GM21390 (cell line): ENCODE measurements around the gene NMUR1.
"Not testable (repeated sequence)": the region's sequence is repeated elsewhere in the genome, so short reads cannot be mapped to it uniquely, and the experiment has no call there.

ENCODE experiments used
- ATAC-seq: cut with Tn5 transposase; IDR thresholded peaks from one replicate; pipeline ENCODE4 v1.9.1; 2021; ENCODE audit not compliant: unreplicated experiment

NMUR1 gene, protein sequence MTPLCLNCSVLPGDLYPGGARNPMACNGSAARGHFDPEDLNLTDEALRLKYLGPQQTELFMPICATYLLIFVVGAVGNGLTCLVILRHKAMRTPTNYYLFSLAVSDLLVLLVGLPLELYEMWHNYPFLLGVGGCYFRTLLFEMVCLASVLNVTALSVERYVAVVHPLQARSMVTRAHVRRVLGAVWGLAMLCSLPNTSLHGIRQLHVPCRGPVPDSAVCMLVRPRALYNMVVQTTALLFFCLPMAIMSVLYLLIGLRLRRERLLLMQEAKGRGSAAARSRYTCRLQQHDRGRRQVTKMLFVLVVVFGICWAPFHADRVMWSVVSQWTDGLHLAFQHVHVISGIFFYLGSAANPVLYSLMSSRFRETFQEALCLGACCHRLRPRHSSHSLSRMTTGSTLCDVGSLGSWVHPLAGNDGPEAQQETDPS

DNA sequence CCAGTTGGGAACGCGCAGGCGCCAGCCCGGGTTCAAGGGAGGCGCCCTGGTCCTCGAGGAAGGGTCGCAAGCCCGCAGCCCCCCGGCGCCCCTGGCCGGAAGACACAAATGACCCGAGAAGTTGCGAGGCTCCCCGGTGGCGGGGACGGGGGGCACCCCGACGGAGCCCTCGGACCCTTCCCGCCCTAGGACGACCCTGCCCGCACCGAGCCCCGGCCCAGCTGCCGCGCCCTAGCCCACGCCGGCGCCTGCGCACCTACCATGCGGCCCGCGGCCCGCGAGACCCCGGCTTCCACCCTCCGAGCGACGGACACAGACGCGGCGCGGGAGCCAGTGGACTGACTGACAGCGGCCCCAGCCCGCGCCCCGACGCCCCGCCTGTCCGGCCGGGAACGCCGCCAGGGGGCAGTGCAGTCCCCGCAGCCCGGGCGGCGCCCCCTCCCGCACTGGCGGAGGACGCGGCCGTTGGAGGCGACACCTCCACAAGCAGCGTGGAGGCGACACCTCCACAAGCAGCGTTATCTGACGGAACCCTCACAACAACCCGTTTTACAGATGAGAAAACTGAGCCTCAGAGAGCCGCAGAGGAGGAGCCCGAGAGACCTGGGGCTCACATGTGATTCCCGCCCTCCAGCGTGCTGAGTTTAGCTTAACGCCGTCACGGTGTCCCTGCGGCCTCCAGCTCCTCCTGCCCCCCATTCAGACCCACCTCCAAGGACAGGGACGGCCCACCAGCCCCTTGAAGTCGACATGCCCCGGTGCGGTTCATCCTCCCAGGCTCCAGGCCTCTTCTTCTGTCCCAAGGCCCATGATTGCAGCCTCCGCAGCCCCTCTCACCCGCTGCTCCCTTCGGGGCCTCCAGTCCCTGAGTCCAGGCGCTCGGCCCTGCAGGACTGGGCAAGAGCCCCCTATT is at the start of gene NMUR1:
Gene NMUR1 (minus strand): TSS at position 347 of the 913 bp plus-strand sequence. CDS start 84 bp downstream, at position 263.
- ATAC-seq: no peak

DNA sequence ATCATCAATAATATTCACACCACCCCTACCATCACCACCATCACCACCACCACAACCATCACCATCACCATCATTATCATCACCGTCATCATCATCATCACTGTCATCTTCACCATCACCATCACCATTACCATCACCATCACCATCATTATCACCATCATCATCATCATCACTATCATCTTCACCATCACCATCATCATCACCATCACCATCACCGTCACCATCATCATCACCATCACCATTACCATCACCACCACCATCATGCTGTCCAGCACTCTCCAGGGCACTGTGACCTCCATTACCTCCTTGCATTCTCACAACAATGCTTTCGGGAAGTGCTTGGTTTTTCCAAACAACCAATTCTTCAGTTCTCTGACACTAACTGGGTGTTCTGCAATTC is 49.3 kb upstream of the NMUR1 start:
- no peak for ATAC-seq

DNA sequence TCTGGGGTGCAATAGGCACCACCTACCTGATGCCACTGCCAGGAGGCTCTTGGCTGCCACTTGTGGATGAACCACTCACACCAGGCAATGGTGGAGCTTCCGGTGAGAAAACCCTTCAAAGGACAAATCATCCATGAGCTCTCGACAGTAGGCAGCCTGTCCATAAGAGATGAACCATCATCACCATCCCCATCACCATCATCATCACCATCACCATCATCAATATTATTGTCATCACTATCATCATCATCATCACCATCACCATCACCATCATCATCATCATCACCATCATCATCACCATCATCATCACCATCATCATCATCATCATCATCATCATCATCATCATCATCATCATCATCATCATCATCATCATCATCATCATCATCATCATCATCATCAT is 48.4 kb upstream of the NMUR1 start:
- not testable (repeated sequence) for ATAC-seq

- no peak for ATAC-seq
These were observed 46.2 kb upstream of the NMUR1 start for GRCh38 chr2:231576465-231576864.

- ATAC-seq: no peak
These were observed 45.5 kb upstream of the NMUR1 start for GRCh38 chr2:231575612-231576256.

- ATAC-seq: no peak
These were observed 43.6 kb upstream of the NMUR1 start for GRCh38 chr2:231573698-231574421.

GRCh38 chr2:231573096-231573495 is 42.9 kb upstream of the NMUR1 start:
- ATAC-seq: no peak

GRCh38 chr2:231571661-231572191 is 41.5 kb upstream of the NMUR1 start:
- no peak for ATAC-seq

DNA sequence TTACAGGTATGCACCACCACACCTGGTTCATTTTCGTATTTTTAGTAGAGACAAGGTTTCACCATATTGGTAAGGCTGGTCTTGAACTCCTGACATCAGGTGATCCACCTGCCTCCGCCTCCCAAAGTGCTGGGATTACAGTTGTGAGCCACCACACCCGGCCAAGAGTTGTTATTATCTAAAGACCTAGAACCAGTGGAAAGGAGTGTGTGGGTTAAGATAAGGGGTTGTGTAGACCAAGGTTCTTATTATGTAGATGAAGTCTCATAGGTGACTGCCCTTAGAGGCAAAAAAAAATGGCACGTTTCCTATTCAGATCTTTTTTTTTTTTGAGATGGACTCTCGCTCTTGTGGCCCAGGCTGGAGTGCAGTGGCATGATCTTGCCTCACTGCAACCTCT is 40.7 kb upstream of the NMUR1 start:
- not testable (repeated sequence) for ATAC-seq

DNA sequence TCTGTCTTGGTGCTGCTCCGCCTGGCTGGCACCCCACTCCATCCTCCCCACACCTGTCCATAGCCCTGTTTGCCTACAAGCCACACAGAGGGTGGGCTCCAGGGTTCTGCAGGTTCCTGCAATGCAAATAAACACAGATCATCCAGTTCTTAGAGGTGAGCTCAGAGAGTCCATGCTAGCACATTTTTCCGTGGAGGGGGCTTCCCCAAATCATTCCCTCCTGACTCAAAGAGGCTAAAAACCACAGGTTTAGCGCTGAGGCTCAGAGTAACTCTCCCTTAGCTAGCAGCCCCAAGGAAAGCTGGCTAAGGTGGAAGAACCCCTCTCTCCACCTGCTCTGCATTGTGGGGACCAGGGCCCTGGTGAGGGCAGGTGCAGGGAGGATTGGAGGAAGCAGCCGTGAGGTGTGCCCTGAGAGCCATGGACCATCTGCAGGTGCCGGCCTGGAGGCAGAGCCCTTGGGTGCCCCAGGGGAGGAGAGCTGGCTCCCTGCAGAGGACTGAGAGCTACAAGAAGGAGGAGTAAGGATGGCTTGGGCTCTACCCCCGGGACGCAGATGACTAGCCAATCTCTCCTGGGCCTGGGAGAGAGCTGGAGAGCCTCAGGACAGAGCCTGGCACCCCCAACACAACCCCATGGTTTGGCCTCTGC is 38.7 kb upstream of the NMUR1 start:
- no peak for ATAC-seq

DNA sequence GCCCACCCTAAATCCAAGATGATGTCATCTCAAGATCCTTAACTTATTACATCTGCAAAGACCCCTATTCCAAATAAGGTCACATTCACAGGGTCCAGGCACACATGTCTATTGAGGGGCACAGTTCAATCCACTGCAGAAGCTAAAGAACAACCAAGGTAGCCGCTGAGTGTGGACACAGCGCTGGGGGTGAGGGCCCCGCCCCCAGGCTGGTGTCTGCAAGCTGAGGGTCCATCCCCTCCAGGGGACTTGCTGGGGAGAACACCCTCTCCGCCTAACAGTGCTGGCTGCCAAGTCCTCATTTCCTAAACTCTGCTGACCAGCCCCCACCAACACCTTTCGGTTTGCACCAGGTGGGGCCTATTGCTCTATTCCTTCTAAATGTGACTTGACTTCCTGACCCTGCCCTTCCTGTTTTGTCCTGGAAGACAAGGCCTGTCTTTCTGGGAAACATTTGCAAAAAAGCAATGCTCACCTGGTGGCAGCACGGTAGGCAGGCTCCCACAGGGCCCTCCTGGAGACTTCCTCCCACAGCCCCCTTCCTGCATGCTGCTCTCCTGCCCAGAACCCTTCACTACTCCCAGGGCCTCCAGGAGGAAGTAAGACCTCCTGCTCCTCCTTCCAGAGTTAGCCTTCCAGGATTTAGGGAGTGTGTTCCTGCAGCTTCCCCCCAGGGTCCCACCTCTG is 38.0 kb upstream of the NMUR1 start:
- no peak for ATAC-seq

DNA sequence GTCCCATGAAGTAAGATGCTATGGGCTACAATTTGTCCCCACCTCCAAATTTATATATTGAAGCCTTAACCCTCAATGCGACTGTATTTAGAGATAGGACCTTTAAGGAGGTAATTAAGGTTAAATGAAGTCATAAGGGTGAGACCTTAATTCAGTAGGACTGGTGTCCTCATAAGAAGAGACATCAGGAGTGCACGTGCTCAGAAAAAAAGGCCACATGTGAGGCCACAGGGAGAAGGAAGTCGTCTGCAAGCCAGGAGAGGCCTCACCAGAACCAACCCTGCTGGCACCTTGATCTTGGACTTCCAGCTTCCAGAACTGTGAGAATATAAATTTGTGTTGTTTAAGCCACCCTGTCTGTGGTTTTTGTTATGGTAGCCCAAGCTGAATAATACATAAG is 36.9 kb upstream of the NMUR1 start:
- no peak for ATAC-seq

DNA sequence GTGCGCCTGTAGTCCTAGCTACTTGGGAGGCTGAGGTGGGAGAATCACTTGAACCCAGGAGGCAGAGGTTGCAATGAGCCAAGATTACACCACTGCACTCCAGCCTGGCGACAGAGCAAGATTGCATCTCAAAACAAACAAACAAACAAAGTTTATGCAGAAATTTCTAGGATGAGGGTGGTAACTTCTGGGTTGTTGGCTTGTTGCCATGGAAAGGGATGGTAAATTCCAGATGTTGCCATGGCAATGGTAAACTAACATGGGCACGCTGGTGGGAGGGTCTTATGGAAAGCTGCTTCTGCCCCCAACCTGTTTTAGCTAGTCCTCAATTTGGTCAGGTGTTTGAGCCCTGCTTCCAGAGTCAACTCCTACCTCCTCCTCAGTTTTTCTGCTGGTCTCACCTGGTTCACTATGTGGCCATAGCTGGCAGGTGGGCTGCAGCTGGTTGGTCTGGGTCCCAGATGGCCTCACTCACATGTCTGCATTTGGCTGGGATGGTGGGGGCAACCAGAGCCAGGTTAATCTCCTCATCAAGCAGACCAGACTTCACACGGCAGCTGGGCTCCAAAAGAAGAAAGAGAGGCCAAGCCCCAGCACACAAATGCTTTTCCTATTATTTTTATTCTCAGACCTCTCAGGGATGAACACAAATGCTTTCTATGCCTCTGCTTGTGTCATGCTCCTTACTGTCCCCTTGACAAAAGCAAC is 35.8 kb upstream of the NMUR1 start:
- ATAC-seq: no peak

DNA sequence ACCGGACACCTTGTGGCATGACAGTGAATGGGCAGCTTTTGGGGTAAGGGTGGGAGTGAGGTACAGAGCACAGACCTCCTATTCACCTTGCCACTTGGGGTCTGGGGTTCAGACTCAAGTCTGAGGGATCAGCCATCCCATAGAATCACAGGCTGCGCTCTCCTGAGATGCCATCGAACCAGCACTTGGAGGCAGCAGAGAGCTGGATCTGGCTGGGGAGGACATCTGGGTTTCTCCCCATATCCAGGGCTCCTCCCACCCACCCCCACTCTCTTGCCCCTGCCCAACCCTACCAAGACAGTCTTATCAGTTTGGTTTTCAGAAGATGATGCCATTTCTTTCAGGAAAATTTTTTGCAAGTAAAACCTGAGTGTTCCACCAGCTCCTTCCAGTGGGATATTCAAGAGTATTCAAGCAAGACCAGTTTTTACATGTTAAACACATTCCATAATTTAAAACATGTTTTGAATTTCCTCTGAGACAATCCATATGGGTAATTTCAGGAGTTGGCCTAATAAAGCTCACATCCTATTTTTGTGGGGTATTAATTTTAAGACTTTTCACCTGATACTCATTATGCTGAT is 33.2 kb upstream of the NMUR1 start:
- no peak for ATAC-seq

DNA sequence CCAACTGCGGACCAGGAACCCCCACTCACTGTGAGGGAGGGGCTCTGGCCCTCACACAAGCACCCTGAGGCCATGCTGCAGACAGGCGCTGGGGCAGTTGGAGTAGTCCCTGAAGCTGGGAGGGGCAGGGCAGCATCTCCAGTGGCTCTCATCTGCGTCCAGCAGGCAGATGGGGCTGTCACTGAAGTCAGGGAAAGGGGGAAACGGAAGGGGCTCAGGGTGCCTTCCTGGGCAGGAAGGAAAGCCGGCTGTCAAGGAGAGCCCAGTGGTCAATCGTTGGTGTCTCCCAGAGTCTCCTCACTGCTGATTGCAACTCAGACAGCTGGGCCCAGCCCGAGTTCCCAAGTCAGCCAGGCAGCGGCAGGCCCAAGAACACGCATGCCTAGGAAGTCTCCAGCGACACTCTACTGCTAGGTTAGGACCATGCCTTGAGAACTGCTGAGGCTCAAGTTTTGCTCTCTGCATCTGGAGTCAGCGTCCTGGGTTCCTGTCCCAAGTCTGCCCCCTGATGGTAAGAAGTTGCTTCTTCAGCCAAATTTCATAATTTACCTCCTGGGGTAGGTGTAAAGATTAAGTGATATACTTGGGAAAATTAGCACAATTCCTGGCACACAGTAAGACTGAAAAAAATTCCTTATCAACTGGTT is 27.4 kb upstream of the NMUR1 start:
- ATAC-seq: peak; percentile 81

GRCh38 chr2:231556981-231557380 is 26.7 kb upstream of the NMUR1 start:
- ATAC-seq: no peak

GRCh38 chr2:231556496-231556895 is 26.3 kb upstream of the NMUR1 start:
- ATAC-seq: not testable (repeated sequence)
